Lower leg skin (tissue), 3 donors: ENCODE results near the gene ABCC8.

Experiments used
- CTCF ChIP-seq, 3 donors: fragments of 450-650 bp; IDR thresholded peaks; one replicate each; pipeline ENCODE4 v1.5.1; 2016; ENCODE audit warnings: antibody characterized with exemption in 3 of 3, mild to moderate bottlenecking in 3 of 3, moderate library complexity in 2 of 3
- POLR2A ChIP-seq, 2 donors: fragments of 450-650 bp; IDR thresholded peaks; one replicate each; pipeline ENCODE4 v1.6.1; 2016 to 2017; ENCODE audit warnings: antibody characterized with exemption in 2 of 2, mild to moderate bottlenecking in 1 of 2, moderate library complexity in 1 of 2

- TF ChIP-seq CTCF (IDR thresholded peaks at IDR 0.05) (no peak), POLR2A (IDR thresholded peaks at IDR 0.05) (no peak)
Measured at GRCh38 chr11:17443000-17443399, 33.6 kb downstream of the ABCC8 start.
